ENCODE data around the gene HLA-DOB.
A peak's percentile ranks its signal among the peaks of the same experiment; 100 is the strongest.

HLA-DOB gene

GRCh38 chr6:32816746-32817204 lies at the start of gene HLA-DOB:
TSS of gene HLA-DOB (minus strand) at chr6:32817002. CDS start at chr6:32816951, 51 bp downstream.
- DNase-seq, result no peak

GRCh38 chr6:32865724-32866443 lies 49.1 kb upstream of the HLA-DOB start:
- DNase-seq, result no peak

- DNase-seq, result no peak
These were observed 45.9 kb upstream of the HLA-DOB start for GRCh38 chr6:32862725-32863124.

- no peak for DNase-seq
These were observed 43.9 kb upstream of the HLA-DOB start for GRCh38 chr6:32860674-32861073.

GRCh38 chr6:32858194-32858593 lies 41.4 kb upstream of the HLA-DOB start:
- no peak for DNase-seq

GRCh38 chr6:32857156-32857891 lies 40.5 kb upstream of the HLA-DOB start:
- DNase-seq, result no peak

- DNase-seq, result no peak
These were observed 38.8 kb upstream of the HLA-DOB start for GRCh38 chr6:32855467-32856174.

GRCh38 chr6:32854376-32855178 lies 37.8 kb upstream of the HLA-DOB start:
- DNase-seq, result no peak

GRCh38 chr6:32853541-32854375 lies 37.0 kb upstream of the HLA-DOB start, which contains the start of the genes PSMB9 and TAP1:
TSS of gene PSMB9 (plus strand) at chr6:32854192. CDS start at chr6:32854230, 38 bp downstream.
TSS of gene TAP1 (minus strand) at chr6:32853704. CDS start at chr6:32853636, 68 bp downstream.
- peak; percentile 69 for DNase-seq

GRCh38 chr6:32852844-32853540 lies 36.2 kb upstream of the HLA-DOB start:
- no peak for DNase-seq

GRCh38 chr6:32852018-32852843 lies 35.4 kb upstream of the HLA-DOB start:
- no peak for DNase-seq

- no peak for DNase-seq
These were observed 34.2 kb upstream of the HLA-DOB start for GRCh38 chr6:32851025-32851424.

GRCh38 chr6:32849126-32849525 lies 32.3 kb upstream of the HLA-DOB start:
- DNase-seq, result no peak

- no peak for DNase-seq
These were observed 31.0 kb upstream of the HLA-DOB start for GRCh38 chr6:32847795-32848194.

GRCh38 chr6:32847004-32847403 lies 30.2 kb upstream of the HLA-DOB start:
- DNase-seq, result no peak

GRCh38 chr6:32845384-32845884 lies 28.6 kb upstream of the HLA-DOB start:
- DNase-seq, result no peak

GRCh38 chr6:32844839-32845383 lies 28.1 kb upstream of the HLA-DOB start:
- no peak for DNase-seq

- DNase-seq, result peak; percentile 93
These were observed 27.4 kb upstream of the HLA-DOB start, which contains the start of gene PSMB8 for GRCh38 chr6:32843979-32844838. TSS of gene PSMB8 (minus strand) at chr6:32844047. CDS start at chr6:32843996, 51 bp downstream.
